Anterior cingulate cortex (tissue), 58 donors: Measurements from ENCODE around the gene MRPL19.
A peak's percentile ranks its signal among the peaks of the same experiment; 100 is the strongest.

Experiments
- DNase-seq, 58 donors: peaks; one replicate each; lab custom pipeline; 2025; lab: John Stamatoyannopoulos, UW

The MRPL19 gene

DNA sequence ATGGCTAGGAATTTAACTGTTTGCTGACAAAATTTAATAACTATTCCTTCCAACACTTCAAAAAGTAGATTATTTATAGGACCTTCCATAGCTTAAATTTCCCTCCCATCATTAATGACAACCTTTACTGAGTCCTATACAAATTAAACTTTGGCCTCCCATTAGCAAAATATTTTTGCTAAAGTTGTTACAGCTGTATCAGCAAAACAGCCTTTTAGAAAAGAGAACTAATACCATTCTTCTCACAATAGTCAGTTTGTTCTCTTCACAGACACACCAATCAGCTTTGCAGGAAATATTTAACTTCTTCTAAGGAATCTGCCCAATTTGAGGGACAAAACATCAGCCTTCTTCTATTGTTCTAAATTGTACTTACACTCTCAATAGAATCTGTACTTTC, 76.1 kb downstream of the MRPL19 start:
- DNase-seq = no peak

DNA sequence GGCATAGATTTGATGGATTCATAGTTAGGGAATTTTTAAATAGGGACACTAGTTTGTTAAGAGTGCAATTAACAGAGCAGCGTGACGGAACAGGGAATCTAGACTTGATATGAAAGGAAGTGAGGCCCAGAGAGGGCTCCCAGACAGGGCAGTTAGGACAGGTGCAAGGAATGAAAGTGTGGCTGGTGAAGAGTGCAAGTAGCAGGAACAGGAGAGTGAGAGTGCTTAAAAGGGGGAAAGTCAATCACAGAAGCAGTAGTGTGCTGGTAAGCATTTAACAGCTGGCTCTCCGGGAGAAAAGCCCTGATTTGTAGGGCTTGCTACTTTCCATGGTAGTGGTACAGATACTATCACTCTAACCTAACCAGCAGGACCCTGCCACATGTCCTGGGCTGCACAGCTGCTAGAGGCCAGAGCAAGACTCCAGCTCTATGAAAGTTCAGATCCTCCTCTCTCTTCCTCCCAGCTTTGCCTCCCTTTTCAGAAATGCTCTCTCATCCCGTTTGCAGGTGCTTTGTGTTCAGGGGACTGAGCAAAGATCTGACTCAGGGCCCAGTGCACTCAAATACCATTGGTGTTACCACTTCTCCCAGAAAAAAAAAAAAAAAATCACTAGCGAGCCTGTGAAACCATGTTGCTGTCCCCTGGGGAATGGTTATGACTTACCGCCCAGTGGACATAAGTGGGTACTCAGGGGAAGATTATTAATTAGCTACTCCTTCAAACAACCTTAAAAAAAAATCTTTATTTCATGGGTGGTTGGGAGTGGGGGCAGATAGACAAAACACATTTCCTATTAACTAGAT, 82.2 kb downstream of the MRPL19 start:
- DNase-seq = no peak

DNA sequence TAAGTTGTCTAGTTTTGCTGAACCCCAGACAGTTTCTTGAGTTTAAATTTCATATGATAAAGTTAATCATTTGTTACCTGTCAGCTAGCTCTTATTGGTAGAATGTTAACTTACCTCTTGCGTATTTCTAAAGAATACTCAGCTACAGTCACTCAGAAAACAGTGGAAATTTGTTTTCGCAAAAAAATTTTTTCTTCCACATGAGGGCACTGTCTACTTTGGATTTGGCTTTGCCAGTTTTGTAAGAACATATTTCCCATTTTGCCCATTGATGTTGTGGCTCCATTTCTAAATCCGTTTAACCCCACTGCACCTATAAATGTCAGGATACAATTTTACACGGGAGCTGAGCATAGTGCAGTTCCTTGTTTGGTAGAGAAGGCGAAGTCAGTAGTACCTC, 83.3 kb downstream of the MRPL19 start:
- peak in 2 of 58 donors; percentile 27 to 39 for DNase-seq

DNA sequence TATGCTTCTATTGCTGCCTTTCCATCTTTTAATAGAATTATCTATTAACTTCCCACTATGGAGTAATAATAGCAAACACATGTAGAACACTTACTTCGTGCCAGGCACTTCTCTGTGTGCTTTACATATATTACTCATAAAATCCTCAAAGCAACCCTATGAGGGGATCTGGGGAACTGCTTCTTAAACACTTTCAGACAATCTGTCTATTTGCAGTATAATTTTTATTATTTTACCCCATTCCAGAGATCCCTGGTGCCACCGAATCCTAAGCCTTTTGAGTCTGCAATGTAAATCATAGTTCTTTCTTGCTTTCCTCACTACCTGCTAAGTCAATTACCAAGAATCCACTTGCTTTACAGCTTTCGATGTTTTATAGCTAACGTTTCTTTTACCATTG, 89.7 kb downstream of the MRPL19 start:
- no peak for DNase-seq

DNA sequence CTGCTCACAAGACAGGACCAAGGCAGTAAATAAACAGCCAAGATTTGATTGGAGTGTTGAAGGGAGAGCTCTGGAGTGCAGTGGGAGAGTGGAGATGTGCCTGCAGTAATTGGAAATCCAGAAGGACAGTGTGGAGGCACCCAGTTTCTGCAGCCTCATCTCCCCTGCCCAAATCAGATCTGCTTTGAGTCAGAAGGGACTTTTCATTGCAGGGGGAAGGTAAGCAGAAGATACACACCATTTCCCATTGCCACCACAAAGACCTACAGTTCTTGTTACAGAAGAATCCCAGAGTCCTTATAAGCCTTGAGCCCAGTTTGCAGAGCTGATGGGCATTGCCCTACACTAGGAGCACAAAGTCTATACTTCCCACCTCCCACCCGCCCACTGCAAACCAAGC, 91.4 kb downstream of the MRPL19 start:
- no peak for DNase-seq
